KMS-11 (cell line): ENCODE data around the gene CTPS2.

Experiments
- H2AFZ ChIP-seq: fragments of 200-600 bp; sonication (generic); 2 replicates; pipeline ENCODE4 v1.6.1; 2016; ENCODE audit warnings: antibody characterized with exemption, mixed run types, low read depth
- H3K27ac ChIP-seq: fragments of 200-600 bp; sonication (generic); 2 replicates; pipeline ENCODE4 v1.6.1; 2016; ENCODE audit warnings: mild to moderate bottlenecking, mixed run types
- H3K27me3 ChIP-seq: fragments of 200-600 bp; sonication (generic); 2 replicates; pipeline ENCODE4 v1.6.1; 2017; ENCODE audit warnings: mild to moderate bottlenecking, low read depth, mixed run types, moderate library complexity; ENCODE audit not compliant: insufficient read depth
- H3K36me3 ChIP-seq: fragments of 200-600 bp; sonication (generic); 2 replicates; pipeline ENCODE4 v1.6.1; 2017; ENCODE audit warnings: mild to moderate bottlenecking, mixed run types; ENCODE audit not compliant: insufficient read depth
- H3K4me1 ChIP-seq: fragments of 200-600 bp; sonication (generic); 2 replicates; pipeline ENCODE4 v1.6.1; 2016; ENCODE audit warnings: mild to moderate bottlenecking, low read depth, mixed run types; ENCODE audit not compliant: poor library complexity, severe bottlenecking
- H3K4me2 ChIP-seq: fragments of 200-600 bp; sonication (generic); 2 replicates; pipeline ENCODE4 v1.7.0; 2016; ENCODE audit warnings: mild to moderate bottlenecking, mixed run types
- H3K4me3 ChIP-seq: fragments of 200-600 bp; sonication (generic); IDR thresholded peaks from 2 replicates; pipeline ENCODE4 v1.6.1; 2017; ENCODE audit warnings: low read depth, low read length, mixed read lengths; ENCODE audit not compliant: insufficient read depth
- H3K79me2 ChIP-seq: fragments of 200-600 bp; sonication (generic); 2 replicates; pipeline ENCODE4 v1.6.1; 2016; ENCODE audit warnings: low read depth, mixed run types; ENCODE audit not compliant: insufficient read depth
- H3K9ac ChIP-seq: fragments of 200-600 bp; sonication (generic); 2 replicates; pipeline ENCODE4 v1.6.1; 2016; ENCODE audit warnings: mild to moderate bottlenecking, mixed run types
- H4K20me1 ChIP-seq: fragments of 200-600 bp; sonication (generic); 2 replicates; pipeline ENCODE4 v1.6.1; 2016; ENCODE audit warnings: mild to moderate bottlenecking, mixed run types; ENCODE audit not compliant: insufficient read depth
- CTCF ChIP-seq: fragments of 200-600 bp; sonication (generic); conservative IDR thresholded peaks from 2 replicates; pipeline ENCODE4 v1.6.1; 2017; ENCODE audit warnings: low read depth, mild to moderate bottlenecking, antibody characterized with exemption, low read length, moderate library complexity, mixed read lengths

Gene CTPS2

GRCh38 chrX:16711893-16712547, 449 bp downstream of the CTPS2 start:
- Histone ChIP-seq H3K27me3 (no peaks in the 10 kb centered on the region), H3K79me2 (no peaks in the 10 kb centered on the region), H2AFZ (no peak overlapping the region)

GRCh38 chrX:16711219-16711811, 1.2 kb downstream of the CTPS2 start:
- no peak overlapping the region for H3K4me2 ChIP-seq
- no peak overlapping the region for H3K27ac ChIP-seq
- H2AFZ ChIP-seq = no peak overlapping the region

More at GRCh38 chrX:16711893-16712547, 449 bp downstream of the CTPS2 start:
- TF ChIP-seq CTCF = no peak
- Histone ChIP-seq H3K4me2 (no peak overlapping the region), H3K9ac (no peak overlapping the region), H4K20me1 (no peaks in the 10 kb centered on the region), H3K4me3 (no peak overlapping the region), H3K36me3 (no peaks in the 10 kb centered on the region), H3K4me1 (no peaks in the 10 kb centered on the region), H3K27ac (no peak overlapping the region)

GRCh38 chrX:16708016-16708415, 4.5 kb downstream of the CTPS2 start:
- Histone ChIP-seq H2AFZ (no peak overlapping the region), H3K4me3 (no peak overlapping the region), H4K20me1 (no peaks in the 10 kb centered on the region), H3K27ac (no peak overlapping the region), H3K4me1 (no peaks in the 10 kb centered on the region), H3K36me3 (no peaks in the 10 kb centered on the region), H3K27me3 (no peaks in the 10 kb centered on the region), H3K4me2 (no peak overlapping the region), H3K9ac (no peak overlapping the region), H3K79me2 (no peaks in the 10 kb centered on the region)
- TF ChIP-seq CTCF = no peak

More at GRCh38 chrX:16711219-16711811, 1.2 kb downstream of the CTPS2 start:
- no peaks in the 10 kb centered on the region for H3K4me1 ChIP-seq
- no peaks in the 10 kb centered on the region for H3K27me3 ChIP-seq
- TF ChIP-seq CTCF = no peak
- H3K36me3 ChIP-seq = no peaks in the 10 kb centered on the region
- no peaks in the 10 kb centered on the region for H4K20me1 ChIP-seq
- no peak overlapping the region for H3K9ac ChIP-seq
- no peak overlapping the region for H3K4me3 ChIP-seq
- H3K79me2 ChIP-seq = no peaks in the 10 kb centered on the region

GRCh38 chrX:16705370-16705769, 7.1 kb downstream of the CTPS2 start:
- Histone ChIP-seq H3K4me1 (no peaks in the 10 kb centered on the region), H3K36me3 (no peaks in the 10 kb centered on the region), H3K27me3 (no peaks in the 10 kb centered on the region), H3K27ac (no peak overlapping the region), H2AFZ (no peak overlapping the region), H3K9ac (no peak overlapping the region), H3K4me3 (no peak overlapping the region), H3K79me2 (no peaks in the 10 kb centered on the region), H3K4me2 (no peak overlapping the region), H4K20me1 (no peaks in the 10 kb centered on the region)
- no peak for TF ChIP-seq CTCF
